ENCODE results near the gene TOX2. TPM values are rescaled to one million over a fixed set of nuclear protein-coding genes. Genes with fewer than 3 reads are reported as not detected.

Gene TOX2
- total RNA-seq, 1 donor from 2014 or later, result not detected

- DNase-seq (ENCODE audit: low read depth), result no peak
Observed at GRCh38 chr20:43916073-43916880, 1.6 kb downstream of the TOX2 start.

- no peak for DNase-seq (ENCODE audit: low read depth)
Observed at GRCh38 chr20:43916881-43917371, 2.3 kb downstream of the TOX2 start.

GRCh38 chr20:43917380-43917779, 2.7 kb downstream of the TOX2 start:
- DNase-seq (ENCODE audit: low read depth), result no peak

- DNase-seq (ENCODE audit: low read depth), result peak; percentile 49
Observed at GRCh38 chr20:43919686-43920403, 5.2 kb downstream of the TOX2 start.

GRCh38 chr20:43920797-43921196, 6.1 kb downstream of the TOX2 start:
- DNase-seq (ENCODE audit: low read depth), result no peak

- DNase-seq (ENCODE audit: low read depth), result no peak
Observed at GRCh38 chr20:43921227-43921780, 6.7 kb downstream of the TOX2 start.

- DNase-seq (ENCODE audit: low read depth), result no peak
Observed at GRCh38 chr20:43922614-43923013, 8.0 kb downstream of the TOX2 start.

- no peak for DNase-seq (ENCODE audit: low read depth)
Observed at GRCh38 chr20:43923322-43923721, 8.7 kb downstream of the TOX2 start.

- DNase-seq (ENCODE audit: low read depth), result no peak
Observed at GRCh38 chr20:43923917-43924316, 9.3 kb downstream of the TOX2 start.

GRCh38 chr20:43925215-43925614, 10.6 kb downstream of the TOX2 start:
- DNase-seq (ENCODE audit: low read depth), result no peak

- DNase-seq (ENCODE audit: low read depth), result peak; percentile 38
Observed at GRCh38 chr20:43925801-43926200, 11.1 kb downstream of the TOX2 start.

GRCh38 chr20:43926287-43927050, 11.8 kb downstream of the TOX2 start:
- no peak for DNase-seq (ENCODE audit: low read depth)

GRCh38 chr20:43931976-43932375, 17.3 kb downstream of the TOX2 start:
- DNase-seq (ENCODE audit: low read depth), result no peak

GRCh38 chr20:43934833-43935232, 20.2 kb downstream of the TOX2 start:
- DNase-seq (ENCODE audit: low read depth), result no peak

GRCh38 chr20:43936104-43936770, 21.6 kb downstream of the TOX2 start:
- DNase-seq (ENCODE audit: low read depth), result no peak

GRCh38 chr20:43936805-43937204, 22.2 kb downstream of the TOX2 start:
- no peak for DNase-seq (ENCODE audit: low read depth)

- no peak for DNase-seq (ENCODE audit: low read depth)
Observed at GRCh38 chr20:43937591-43937990, 22.9 kb downstream of the TOX2 start.

- no peak for DNase-seq (ENCODE audit: low read depth)
Observed at GRCh38 chr20:43938017-43938655, 23.5 kb downstream of the TOX2 start.

GRCh38 chr20:43938932-43939761, 24.5 kb downstream of the TOX2 start:
- peak; percentile 100 for DNase-seq (ENCODE audit: low read depth)

GRCh38 chr20:43939762-43940121, 25.1 kb downstream of the TOX2 start:
- no peak for DNase-seq (ENCODE audit: low read depth)
